Endometrium (tissue), 2 donors: ENCODE data around the gene BAIAP2L1.
"Not testable (repeated sequence)": the region's sequence is repeated elsewhere in the genome, so short reads cannot be mapped to it uniquely, and the experiment has no call there.

Experiments
- FAIRE-seq: peaks from 2 replicates; lab custom pipeline; 2012; peaks lifted over from hg19 to GRCh38; lab: Jason Lieb, UNC
- donor health status: control.
- donor health status: control.

The BAIAP2L1 gene, protein sequence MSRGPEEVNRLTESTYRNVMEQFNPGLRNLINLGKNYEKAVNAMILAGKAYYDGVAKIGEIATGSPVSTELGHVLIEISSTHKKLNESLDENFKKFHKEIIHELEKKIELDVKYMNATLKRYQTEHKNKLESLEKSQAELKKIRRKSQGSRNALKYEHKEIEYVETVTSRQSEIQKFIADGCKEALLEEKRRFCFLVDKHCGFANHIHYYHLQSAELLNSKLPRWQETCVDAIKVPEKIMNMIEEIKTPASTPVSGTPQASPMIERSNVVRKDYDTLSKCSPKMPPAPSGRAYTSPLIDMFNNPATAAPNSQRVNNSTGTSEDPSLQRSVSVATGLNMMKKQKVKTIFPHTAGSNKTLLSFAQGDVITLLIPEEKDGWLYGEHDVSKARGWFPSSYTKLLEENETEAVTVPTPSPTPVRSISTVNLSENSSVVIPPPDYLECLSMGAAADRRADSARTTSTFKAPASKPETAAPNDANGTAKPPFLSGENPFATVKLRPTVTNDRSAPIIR

GRCh38 chr7:98400542-98401340, at the start of gene BAIAP2L1:
Gene BAIAP2L1, minus strand, starts transcription at chr7:98401090. Its CDS starts 238 bp downstream, at chr7:98400852.
- FAIRE-seq: no peak

DNA sequence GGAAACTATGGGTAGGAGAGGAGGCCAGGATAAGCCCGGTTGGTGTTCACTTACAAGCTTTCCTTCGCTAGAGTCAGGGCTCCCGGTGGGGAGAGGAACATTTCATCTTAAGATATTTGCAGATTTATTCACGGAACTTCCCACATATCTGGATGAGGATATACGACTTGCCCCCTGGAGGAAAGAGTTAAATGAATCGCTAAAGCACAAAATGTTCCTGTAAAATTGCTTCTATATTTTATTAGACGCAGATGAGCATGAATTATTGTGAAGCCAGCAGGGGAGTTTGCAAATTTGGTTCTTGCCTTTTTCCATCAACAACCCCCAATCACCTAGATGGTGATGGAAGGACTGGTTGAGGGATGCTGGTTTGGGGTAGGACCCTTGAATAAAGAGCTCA, 47.9 kb upstream of the BAIAP2L1 start:
- FAIRE-seq: no peak

GRCh38 chr7:98440992-98441391, 40.1 kb upstream of the BAIAP2L1 start:
- FAIRE-seq: not testable (repeated sequence)

GRCh38 chr7:98439484-98439883, 38.6 kb upstream of the BAIAP2L1 start:
- no peak for FAIRE-seq

GRCh38 chr7:98434087-98434486, 33.2 kb upstream of the BAIAP2L1 start:
- no peak for FAIRE-seq

GRCh38 chr7:98429799-98430198, 28.9 kb upstream of the BAIAP2L1 start:
- FAIRE-seq: no peak

GRCh38 chr7:98423043-98423442, 22.2 kb upstream of the BAIAP2L1 start:
- no peak for FAIRE-seq

DNA sequence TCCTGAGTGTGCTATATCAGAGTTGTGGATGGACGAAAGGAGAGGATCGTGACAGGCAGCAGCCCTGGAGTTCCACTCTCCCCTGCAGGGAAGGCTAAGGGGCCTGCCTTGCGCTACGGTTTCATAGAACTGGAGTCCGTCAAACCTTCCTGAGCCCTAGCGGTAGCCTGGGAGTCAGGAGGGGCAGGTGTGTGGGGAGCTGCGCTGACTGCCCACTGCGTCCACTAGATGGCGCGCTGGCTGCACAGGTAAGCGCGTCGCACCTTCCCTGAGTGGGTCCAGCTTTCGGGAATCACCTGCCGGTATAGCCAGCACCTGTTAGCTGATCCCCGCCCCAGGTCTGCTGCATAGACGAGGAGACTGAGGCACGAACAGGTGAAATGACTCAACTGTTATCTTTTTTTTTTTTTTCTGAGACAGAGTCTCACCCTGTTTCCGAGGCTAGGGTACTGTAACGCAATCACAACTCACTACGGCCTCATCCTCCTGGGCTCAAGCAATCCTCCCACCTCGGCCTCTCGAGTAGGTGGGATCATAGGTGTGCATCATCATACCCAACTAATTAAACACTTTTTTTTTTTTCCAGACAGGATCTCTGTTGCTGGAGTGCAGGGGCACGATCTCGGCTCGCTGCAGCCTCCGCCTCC, 20.2 kb upstream of the BAIAP2L1 start:
- no peak for FAIRE-seq

GRCh38 chr7:98419988-98420387, 19.1 kb upstream of the BAIAP2L1 start:
- not testable (repeated sequence) for FAIRE-seq

- not testable (repeated sequence) for FAIRE-seq
Measured at GRCh38 chr7:98419316-98419691, 18.4 kb upstream of the BAIAP2L1 start.

DNA sequence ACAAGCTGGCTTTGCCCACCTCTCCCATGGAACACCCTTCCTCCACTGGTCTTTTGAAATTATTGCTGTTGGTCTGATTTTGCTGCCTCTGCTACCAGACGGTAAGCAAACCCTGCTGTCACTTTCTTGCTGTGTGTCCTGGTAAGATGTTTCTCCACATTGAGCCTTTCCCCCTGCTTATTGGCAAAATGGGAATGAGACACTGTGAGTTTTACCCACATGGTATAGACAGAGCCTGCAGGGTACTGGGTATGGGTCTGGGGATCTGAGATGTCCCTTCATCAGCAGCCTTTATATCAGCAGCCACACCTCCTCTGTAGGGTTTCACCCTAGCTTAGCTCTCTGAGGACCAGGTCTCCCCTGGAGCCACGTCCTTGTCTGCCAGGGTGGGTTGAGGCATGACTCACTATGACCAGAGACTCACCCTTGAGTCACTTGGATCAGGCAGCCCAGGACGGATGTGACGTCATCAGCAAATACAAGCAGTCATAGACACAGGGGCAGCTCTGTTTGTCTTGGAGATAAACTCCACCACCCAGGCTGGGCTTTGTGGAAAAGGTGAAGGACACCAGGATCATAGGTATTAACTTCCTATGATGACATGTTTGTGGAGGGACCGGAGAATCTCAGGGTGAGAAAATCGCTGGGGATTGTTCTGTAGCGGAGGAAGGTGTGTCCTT, 17.9 kb upstream of the BAIAP2L1 start:
- FAIRE-seq: no peak

DNA sequence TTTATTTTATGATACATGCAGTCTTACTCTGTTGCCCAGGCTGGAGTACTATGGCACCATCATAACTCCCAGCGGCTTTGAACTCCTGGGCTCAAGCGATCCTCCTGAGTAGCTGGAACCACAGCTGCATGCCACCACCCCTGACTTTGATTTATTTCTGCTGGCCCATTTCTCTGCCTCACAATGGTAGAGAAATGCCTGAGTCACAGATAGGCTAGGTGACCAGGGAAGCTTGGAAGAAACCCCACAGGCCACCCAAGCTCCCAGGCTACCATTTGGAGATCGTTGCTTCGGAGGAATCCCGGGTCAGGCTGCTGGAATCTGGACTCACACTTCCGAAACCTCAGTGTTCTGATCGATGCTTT, 17.4 kb upstream of the BAIAP2L1 start:
- FAIRE-seq: no peak

DNA sequence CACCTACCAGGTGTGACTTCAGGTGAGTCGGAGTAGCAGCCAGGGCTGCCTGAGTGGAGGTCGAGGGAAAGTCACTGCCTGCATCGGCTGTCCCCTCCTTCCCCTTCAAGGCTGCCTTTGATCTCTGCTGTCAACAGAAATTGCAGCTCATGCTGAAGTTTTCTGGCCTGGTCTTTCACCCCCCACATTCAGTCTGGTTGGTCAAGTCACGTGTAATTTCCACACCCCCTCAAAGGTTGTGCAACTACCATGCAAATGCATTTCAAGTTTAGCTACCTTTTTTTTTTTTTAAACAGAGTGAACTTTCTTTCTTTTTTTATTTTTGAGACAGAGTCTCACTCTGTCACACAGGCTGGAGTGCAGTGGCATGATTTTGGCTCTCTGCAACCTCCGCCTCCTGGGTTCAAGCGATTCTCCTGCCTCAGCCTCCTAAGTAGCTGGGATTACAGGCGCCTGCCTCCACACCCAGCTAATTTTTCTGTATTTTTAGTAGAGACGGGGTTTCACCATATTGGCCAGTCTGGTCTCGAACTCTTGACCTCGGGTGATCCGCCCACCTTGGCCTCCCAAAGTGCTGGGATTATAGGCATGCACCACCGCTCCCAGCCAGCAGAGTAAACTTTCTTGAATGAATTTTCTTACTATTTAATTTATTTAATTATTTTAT, 16.8 kb upstream of the BAIAP2L1 start:
- not testable (repeated sequence) for FAIRE-seq

GRCh38 chr7:98414205-98414900, 13.5 kb upstream of the BAIAP2L1 start:
- FAIRE-seq: no peak

DNA sequence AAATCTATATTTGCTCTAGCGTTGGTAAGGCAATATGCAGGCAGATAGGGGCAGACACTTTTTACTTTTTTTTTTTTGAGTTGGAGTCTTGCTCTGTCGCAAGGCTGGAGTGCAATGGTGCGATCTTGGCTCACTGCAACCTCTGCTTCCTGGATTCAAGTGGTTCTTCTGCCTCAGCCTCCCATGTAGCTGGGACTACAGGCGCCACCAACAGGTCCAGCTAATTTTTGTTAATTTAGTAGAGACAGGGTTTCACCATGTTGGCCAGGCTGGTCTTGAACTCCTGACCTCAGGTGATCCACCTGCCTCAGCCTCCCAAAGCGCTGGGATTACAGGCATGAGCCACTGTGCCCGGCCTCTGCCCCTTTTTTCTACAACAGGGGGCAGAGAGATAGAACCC, 12.8 kb upstream of the BAIAP2L1 start:
- not testable (repeated sequence) for FAIRE-seq

DNA sequence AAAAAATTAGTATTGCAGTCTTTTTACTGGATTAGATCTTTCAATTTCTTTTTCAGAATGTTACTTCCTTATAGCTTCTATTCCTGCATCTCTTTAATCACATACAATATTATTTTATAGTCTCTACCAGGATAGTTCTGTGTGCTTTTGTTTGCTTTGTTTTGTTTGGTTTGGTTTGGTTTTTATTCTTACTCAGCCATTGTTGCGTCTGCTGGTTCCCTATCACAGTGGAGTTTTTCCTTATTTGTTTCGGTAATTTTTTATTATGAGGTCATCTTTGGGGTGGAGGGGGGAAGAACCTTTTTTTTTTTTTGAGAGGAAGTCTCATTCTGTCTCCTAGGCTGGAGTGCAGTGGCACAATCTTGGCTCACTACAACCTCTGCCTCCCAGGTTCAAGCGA, 9.0 kb upstream of the BAIAP2L1 start:
- FAIRE-seq: no peak

DNA sequence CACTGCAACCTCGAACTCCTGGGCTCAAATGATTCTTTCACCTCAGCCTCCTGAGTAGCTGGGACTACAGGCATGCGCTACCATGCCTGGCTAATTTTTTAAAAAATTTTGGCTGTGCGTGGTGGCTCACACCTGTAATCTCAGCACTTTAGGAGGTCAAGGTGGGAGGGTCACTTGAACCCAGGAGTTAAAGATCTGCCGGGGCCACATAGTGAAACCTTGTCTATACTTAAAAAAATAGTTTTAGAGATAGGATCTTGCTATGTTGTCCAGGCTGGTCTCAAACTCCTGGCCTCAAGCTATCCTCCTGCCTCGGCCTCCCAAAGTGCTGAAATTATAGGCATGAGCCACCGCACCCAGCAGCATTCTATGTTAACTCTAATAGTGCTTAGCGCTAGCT, 7.3 kb upstream of the BAIAP2L1 start:
- not testable (repeated sequence) for FAIRE-seq

- FAIRE-seq: no peak
Measured at GRCh38 chr7:98406827-98407226, 5.9 kb upstream of the BAIAP2L1 start.

DNA sequence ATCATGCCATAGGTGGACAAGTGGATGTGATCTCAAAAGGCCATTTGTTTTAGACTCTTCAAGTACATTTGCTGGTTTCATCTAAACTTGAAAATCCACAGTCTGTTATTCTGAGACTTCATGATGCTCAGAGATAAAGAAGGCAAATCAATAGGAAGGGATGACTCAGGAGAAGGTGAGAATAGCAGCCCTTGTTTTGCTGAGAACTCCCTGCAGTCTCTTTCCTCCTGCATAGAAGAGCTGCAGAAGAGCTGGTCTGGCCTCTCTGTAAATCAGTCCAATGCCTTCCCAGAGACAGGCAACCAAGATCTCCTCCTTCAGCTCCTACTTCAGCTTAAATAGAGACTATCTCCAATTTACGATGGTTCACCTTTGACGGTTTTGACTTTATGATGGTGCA, 4.0 kb upstream of the BAIAP2L1 start:
- no peak for FAIRE-seq

GRCh38 chr7:98399890-98400541, 874 bp downstream of the BAIAP2L1 start:
- FAIRE-seq: no peak
